Measurements from ENCODE around the gene MCOLN3. TPM values are rescaled to one million over a fixed set of nuclear protein-coding genes. Genes with fewer than 3 reads are reported as not detected.

Gene MCOLN3
- total and polyA plus RNA-seq, 9 of the 15 experiments (the other 6 are each of a cell fraction or from before 2014, with no cell fraction given) = 0.04 to 0.05 TPM; not detected in 7

DNA sequence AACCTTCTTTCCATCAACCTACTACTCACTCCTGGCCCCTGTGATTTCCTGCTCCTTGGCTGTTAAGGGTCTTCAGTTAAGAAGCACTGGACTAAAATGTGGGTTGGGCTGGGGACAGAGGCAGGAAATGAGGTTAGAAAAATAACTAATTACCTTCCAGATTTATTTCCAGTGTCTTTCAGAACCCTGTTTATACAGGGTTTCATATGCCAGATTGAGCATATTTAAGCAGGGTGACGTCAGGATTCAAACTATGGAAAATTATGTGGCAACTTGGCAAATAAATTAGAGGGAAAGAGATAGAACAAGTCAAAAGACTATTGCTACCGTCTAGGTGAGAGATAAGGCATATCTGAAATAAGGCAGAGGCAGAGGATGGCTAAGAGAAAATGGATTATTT, 11.7 kb upstream of the MCOLN3 start:
- Histone ChIP-seq H2AFZ (ENCODE audit: low read depth, low read length) (no peak overlapping the region), H3K4me1 (replicated peaks in 1 of 2; ENCODE audit: control insufficient read depth in 2 of 2, insufficient read depth in 2 of 2, low read length in 2 of 2) (no peaks in the 10 kb centered on the region; a peak in 1 of 5 replicates), H3K4me3 (no peak overlapping the region), H4K20me1 (replicated peaks; ENCODE audit: control insufficient read depth, insufficient read depth, low read length) (no peaks in the 10 kb centered on the region), H3K27ac (ENCODE audit: extremely low read depth, low read depth, low read length) (no peak overlapping the region), H3K9me1 (ENCODE audit: control insufficient read depth, insufficient read depth, low read length) (no peaks in the 10 kb centered on the region), H3K27me3 (ENCODE audit: control insufficient read depth in 2 of 2, insufficient read depth in 2 of 2, low read length in 2 of 2) (peaks cover 0 to 2% of the 10 kb centered on the region in 2 experiments; a peak in 1 of 5 replicates), H3K79me2 (ENCODE audit: control insufficient read depth, insufficient read depth, low read length) (no peaks in the 10 kb centered on the region), H3K4me2 (ENCODE audit: insufficient read depth, low read length) (no peak overlapping the region), H3K9ac (ENCODE audit: insufficient read depth in 1 of 2, low read depth in 2 of 2, low read length in 2 of 2) (no peak overlapping the region), H3K9me3 (replicated peaks; ENCODE audit: control insufficient read depth, insufficient read depth, low read depth, low read length) (no peaks in the 10 kb centered on the region), H3K36me3 (ENCODE audit: control insufficient read depth, insufficient read depth, low read length) (no peaks in the 10 kb centered on the region)
- DNase-seq (ENCODE audit: extremely low read depth in 1 of 4, low spot score in 3 of 4) (no peak), FAIRE-seq (no peak), ATAC-seq (no peak)
- TF ChIP-seq ZNF3 (CRISPR knock-in tag; IDR thresholded peaks at IDR 0.05) (no peak), SMAD2 (IDR thresholded peaks at IDR 0.05; ENCODE audit: low read depth, low read length) (no peak), ATF7 (IDR thresholded peaks at IDR 0.05) (no peak), TOE1 (IDR thresholded peaks at IDR 0.05; ENCODE audit: borderline replicate concordance) (no peak), TOE1 (CRISPR knock-in tag; IDR thresholded peaks at IDR 0.05; ENCODE audit: borderline replicate concordance, low read depth) (no peak), EZH2 (IDR thresholded peaks at IDR 0.05; ENCODE audit: borderline replicate concordance, low read depth, low read length) (no peak), ZFP1 (CRISPR knock-in tag; IDR thresholded peaks at IDR 0.05) (no peak)
- intact Hi-C loops (cut with micrococcal nuclease) (no loop called here), in situ Hi-C loops (cut with MboI) (no loop called here)
- POLR2A ChIA-PET = no interaction called here
- WGBS (ENCODE audit: insufficient coverage, low coverage, missing lambda C conversion rate) = 2% methylated on average over 2 of the region's 2 CpGs
- CTCF ChIA-PET (ENCODE audit: low intra/inter-chr PET ratio) = no interaction called here
- BruUV-seq (replicated peaks) = no TSS peak

DNA sequence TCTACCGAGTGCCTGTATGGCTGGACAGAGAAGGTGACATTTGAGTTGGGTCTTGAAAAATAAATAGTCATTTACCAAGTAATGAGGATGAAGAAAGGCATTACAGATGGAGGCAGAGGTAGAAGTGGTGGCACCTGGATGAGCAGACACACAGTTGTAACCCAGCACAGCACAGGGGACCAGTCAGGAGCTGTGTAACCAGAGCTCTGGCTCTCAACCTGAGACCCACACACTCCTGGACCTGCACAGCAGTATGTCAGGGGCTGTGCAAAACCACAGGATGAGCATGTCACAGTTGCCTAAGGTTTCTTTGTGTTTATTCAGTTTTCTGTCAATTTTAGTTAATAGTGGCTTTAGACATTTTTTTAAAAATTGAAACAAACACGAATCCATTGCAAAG, 11.3 kb upstream of the MCOLN3 start:
- Histone ChIP-seq H3K27me3 (ENCODE audit: control insufficient read depth in 2 of 2, insufficient read depth in 2 of 2, low read length in 2 of 2) (peaks cover 0 to 2% of the 10 kb centered on the region in 2 experiments; a peak in 1 of 5 replicates), H3K9ac (ENCODE audit: insufficient read depth in 1 of 2, low read depth in 2 of 2, low read length in 2 of 2) (no peak overlapping the region), H4K20me1 (replicated peaks; ENCODE audit: control insufficient read depth, insufficient read depth, low read length) (no peaks in the 10 kb centered on the region), H3K36me3 (ENCODE audit: control insufficient read depth, insufficient read depth, low read length) (no peaks in the 10 kb centered on the region), H3K4me3 (no peak overlapping the region), H3K79me2 (ENCODE audit: control insufficient read depth, insufficient read depth, low read length) (no peaks in the 10 kb centered on the region), H2AFZ (ENCODE audit: low read depth, low read length) (no peak overlapping the region), H3K27ac (ENCODE audit: extremely low read depth, low read depth, low read length) (no peak overlapping the region), H3K9me1 (ENCODE audit: control insufficient read depth, insufficient read depth, low read length) (no peaks in the 10 kb centered on the region), H3K9me3 (replicated peaks; ENCODE audit: control insufficient read depth, insufficient read depth, low read depth, low read length) (no peaks in the 10 kb centered on the region), H3K4me1 (replicated peaks in 1 of 2; ENCODE audit: control insufficient read depth in 2 of 2, insufficient read depth in 2 of 2, low read length in 2 of 2) (no peaks in the 10 kb centered on the region; a peak in 1 of 5 replicates), H3K4me2 (ENCODE audit: insufficient read depth, low read length) (no peak overlapping the region)
- DNase-seq (ENCODE audit: extremely low read depth in 1 of 4, low spot score in 3 of 4) (no peak), ATAC-seq (no peak), FAIRE-seq (no peak)
- TF ChIP-seq ELF1 (tag; IDR thresholded peaks at IDR 0.05) (no peak), ZNF780A (CRISPR knock-in tag; IDR thresholded peaks at IDR 0.05) (no peak), NFE2 (IDR thresholded peaks at IDR 0.05; ENCODE audit: low read depth) (no peak), MTF1 (CRISPR knock-in tag; IDR thresholded peaks at IDR 0.05; ENCODE audit: borderline replicate concordance) (no peak), NCOA2 (IDR thresholded peaks at IDR 0.05; ENCODE audit: partially characterized antibody in 2 of 2) (no peak), ATF7 (IDR thresholded peaks at IDR 0.05) (no peak), MAFG (tag; conservative IDR thresholded peaks at IDR 0.05) (no peak), PHB2 (IDR thresholded peaks at IDR 0.05; ENCODE audit: low read depth) (no peak)
- TF ChIP-seq, protein P1, sequence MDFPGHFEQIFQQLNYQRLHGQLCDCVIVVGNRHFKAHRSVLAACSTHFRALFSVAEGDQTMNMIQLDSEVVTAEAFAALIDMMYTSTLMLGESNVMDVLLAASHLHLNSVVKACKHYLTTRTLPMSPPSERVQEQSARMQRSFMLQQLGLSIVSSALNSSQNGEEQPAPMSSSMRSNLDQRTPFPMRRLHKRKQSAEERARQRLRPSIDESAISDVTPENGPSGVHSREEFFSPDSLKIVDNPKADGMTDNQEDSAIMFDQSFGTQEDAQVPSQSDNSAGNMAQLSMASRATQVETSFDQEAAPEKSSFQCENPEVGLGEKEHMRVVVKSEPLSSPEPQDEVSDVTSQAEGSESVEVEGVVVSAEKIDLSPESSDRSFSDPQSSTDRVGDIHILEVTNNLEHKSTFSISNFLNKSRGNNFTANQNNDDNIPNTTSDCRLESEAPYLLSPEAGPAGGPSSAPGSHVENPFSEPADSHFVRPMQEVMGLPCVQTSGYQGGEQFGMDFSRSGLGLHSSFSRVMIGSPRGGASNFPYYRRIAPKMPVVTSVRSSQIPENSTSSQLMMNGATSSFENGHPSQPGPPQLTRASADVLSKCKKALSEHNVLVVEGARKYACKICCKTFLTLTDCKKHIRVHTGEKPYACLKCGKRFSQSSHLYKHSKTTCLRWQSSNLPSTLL (IDR thresholded peaks at IDR 0.05) = no peak
- in situ Hi-C loops (cut with MboI) = no loop called here
- intact Hi-C loops (cut with micrococcal nuclease) = no loop called here
- CTCF ChIA-PET (ENCODE audit: low intra/inter-chr PET ratio) = no interaction called here
- POLR2A ChIA-PET = no interaction called here
- no TSS peak for BruUV-seq (replicated peaks)
- WGBS (ENCODE audit: insufficient coverage, low coverage, missing lambda C conversion rate) = 0% methylated on average over 2 of the region's 2 CpGs
